GM21576 (cell line): ENCODE data around the gene SRSF6.
"Not testable (repeated sequence)": the region's sequence is repeated elsewhere in the genome, so short reads cannot be mapped to it uniquely, and the experiment has no call there.

Source experiments
- ATAC-seq: cut with Tn5 transposase; IDR thresholded peaks from one replicate; pipeline ENCODE4 v1.9.1; 2021; ENCODE audit warnings: mild to moderate bottlenecking, moderate library complexity; ENCODE audit not compliant: unreplicated experiment

The SRSF6 gene

DNA sequence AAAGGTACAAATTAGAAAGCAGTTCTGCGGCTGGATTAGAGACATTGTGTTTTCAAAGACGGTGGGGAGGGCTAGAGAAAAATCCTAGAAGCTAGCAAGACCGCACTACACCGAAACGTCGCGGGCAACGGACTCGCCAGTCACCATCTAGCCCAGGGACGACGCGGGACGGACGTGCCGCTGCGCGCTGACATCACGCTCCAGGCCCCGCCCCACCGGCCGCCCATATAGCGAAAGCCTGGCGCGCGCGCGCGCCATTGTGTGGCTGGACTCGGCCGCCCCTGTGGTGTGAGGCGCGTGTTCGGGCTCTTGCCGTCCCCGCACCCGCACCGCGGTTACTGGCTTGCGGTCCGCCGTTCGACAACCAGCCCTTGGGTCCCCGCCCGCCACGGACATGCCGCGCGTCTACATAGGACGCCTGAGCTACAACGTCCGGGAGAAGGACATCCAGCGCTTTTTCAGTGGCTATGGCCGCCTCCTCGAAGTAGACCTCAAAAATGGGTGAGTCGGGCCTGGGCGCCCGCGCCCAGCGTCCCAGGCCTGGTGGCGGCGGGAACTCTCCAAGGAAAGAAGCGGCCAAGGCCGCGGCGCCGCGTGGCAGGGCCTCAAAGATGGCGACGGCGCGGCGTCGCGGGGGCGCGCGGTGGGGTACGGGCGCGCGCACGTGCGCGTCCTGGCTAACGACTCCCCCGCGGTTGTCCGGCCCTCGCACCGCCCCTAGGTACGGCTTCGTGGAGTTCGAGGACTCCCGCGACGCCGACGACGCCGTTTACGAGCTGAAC lies at the start of gene SRSF6:
Gene SRSF6, plus strand, starts transcription at position 257 of the 782 bp plus-strand sequence. Its CDS starts 138 bp downstream, at position 395.
- peak; percentile 77 for ATAC-seq

GRCh38 chr20:43408848-43409576 lies 48.7 kb upstream of the SRSF6 start:
- no peak for ATAC-seq

- no peak for ATAC-seq
These were observed 48.2 kb upstream of the SRSF6 start for GRCh38 chr20:43409577-43409913.

DNA sequence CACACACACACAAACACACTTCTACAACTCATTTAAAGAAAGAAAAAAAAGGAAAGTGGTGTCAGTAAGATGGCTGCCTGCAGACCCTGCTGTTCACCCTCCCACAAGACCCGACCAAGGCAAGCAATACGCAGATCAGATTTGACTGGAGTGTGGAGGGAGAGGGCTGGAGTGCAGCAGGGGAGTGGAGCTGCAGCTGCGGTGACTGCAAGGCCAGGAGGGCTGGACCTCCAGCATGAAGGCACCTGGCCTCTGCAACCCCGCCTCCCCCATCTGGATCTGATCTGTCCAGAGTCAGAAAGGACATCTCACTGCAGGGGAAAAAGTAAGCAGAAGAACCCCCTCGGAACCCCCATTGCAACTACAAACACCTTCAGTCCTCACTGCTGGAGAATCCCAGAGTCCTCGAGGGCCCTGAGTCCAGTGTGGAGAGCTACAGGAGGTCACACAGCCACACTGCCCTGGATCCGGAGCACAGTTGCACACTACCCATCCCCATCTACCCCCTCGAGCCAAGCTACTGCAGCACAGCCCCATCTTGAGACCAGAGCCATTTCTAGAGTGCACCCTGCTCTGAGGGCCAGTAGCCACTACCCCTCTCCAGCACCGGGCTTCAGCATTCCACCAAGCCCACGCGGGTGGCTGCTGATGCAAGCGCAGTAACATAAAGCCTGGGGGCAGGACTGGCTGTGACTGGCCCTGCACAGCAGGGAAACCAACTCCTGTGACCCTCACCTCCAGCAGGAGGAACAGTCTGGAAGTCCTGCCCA lies 41.9 kb upstream of the SRSF6 start:
- ATAC-seq = no peak

DNA sequence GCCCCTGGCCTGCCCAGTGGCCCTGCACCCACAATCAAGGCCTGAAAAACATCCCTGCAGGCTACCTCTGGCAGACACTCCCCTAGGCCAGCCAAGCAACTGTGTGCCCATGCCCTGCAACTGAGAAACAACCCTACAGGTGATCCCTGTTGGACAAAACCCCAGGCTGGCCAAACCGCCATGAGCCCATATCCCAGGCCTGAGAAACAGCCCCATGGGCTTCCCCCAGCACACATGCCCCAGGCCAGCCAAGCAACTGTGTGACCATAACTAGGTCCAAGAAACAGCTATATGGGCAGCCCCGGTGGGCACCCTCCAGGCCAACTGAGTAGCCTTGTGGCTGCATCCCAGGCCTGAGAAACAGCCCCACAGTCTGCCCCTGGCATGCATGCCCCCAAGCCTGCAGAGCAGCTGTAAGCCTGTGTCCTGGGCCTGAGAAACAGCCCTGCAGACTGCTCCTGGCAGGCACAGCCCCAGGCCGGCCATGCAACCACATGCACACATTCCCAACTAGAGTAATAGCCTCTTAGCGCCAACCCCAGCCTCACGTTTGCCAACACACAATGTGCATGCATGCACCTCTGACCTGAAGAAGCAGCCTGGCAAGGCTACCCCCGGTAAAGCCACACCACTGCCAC lies 41.0 kb upstream of the SRSF6 start:
- no peak for ATAC-seq

- no peak for ATAC-seq
These were observed 37.5 kb upstream of the SRSF6 start for GRCh38 chr20:43420192-43420591.

GRCh38 chr20:43420913-43421312 lies 36.8 kb upstream of the SRSF6 start:
- ATAC-seq = not testable (repeated sequence)

- no peak for ATAC-seq
These were observed 31.5 kb upstream of the SRSF6 start for GRCh38 chr20:43426172-43426571.

DNA sequence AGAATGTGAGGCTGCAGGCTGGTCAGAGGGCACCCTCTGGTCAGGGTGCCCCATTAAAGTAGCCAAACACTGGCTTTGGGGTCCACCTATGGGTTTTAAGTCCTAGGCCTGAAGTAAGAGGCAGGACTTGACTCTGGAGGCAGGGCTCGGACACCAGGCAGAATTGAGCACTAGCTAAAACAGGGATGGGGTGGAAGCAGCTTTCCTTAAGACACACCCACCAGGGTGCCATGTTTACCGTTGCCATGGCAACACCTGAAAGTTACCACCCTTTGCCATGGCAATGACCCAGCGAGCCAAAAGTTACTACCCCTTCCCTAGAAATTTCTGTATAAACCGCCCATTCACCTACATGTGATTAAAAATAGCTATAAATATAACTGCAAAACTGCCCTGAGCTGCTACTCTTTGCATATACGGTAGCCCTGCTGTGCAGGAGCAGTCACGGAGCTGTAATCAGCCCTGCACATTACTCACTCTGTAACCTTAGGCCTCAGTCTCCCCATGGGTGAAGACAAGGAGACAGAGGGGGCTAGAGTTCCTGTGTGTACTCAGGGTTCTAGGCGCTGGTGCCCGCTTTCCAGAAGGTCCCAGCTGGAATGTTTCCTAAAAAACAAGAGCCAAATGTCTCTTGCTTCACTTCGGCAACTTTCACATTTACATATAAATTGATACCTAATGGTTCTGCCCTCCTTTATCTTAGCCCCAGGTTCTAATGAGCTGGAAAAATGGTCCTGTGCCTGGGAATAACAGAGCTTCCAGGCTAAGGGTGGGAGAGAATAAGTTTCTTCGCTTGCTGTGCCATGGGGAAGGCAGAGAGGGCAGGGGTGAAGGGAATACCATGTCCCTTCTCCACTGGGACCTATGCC lies 27.2 kb upstream of the SRSF6 start:
- ATAC-seq = no peak

GRCh38 chr20:43431134-43431519 lies 26.6 kb upstream of the SRSF6 start:
- no peak for ATAC-seq

GRCh38 chr20:43432498-43432897 lies 25.2 kb upstream of the SRSF6 start:
- no peak for ATAC-seq

DNA sequence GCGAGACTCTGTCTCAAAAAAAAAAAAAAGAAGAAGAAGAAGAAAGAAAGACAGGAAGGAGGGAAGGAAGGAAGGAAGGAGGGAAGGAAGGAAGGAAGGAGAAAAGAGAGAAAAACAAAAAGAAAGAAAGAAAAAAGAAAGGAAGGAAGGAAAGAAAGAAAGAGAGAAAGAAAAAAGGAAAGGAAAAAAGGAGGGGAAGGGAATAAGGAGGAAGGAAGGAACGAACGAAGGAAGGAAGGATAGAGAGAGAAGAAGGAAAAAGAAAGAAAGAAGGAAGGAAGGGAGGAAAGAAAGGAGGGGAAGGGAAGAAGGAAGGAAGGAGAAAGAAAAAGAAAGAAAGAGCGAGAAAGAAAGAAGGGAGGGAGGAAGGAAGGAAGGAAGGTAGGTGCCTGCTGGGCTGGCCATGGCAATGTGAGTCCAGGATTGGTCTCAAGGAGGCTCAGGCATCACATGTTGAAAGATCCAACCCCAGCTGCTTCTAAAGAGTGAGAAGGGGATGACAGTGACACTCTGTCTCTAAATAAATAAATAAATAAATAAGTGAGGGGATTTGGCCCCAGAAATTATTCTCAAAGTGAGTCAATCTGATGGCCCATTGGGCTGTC lies 24.3 kb upstream of the SRSF6 start:
- no peak for ATAC-seq

DNA sequence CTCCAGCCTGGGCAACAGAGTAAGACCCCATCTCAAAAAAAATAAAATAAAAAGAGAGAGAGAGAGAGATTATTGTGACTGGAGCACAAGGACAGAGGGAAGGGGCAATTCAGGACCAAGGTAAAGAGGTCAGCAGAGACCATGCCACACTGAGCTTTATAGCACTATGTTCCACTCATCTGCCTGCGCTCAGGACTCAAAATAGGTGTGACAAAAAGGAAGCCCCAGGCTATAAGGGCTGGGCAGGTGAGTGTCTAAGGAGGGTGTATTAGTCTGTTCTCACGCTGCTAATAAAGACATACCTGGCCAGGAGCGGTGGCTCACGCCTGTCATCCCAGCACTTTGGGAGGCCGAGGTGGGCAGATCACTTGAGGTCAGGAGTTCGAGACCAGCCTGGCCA lies 23.1 kb upstream of the SRSF6 start:
- ATAC-seq = no peak

- ATAC-seq = peak; percentile 88
These were observed 18.9 kb upstream of the SRSF6 start for GRCh38 chr20:43438578-43439316.

GRCh38 chr20:43440531-43440930 lies 17.2 kb upstream of the SRSF6 start:
- no peak for ATAC-seq

GRCh38 chr20:43442282-43442880 lies 15.3 kb upstream of the SRSF6 start:
- no peak for ATAC-seq

DNA sequence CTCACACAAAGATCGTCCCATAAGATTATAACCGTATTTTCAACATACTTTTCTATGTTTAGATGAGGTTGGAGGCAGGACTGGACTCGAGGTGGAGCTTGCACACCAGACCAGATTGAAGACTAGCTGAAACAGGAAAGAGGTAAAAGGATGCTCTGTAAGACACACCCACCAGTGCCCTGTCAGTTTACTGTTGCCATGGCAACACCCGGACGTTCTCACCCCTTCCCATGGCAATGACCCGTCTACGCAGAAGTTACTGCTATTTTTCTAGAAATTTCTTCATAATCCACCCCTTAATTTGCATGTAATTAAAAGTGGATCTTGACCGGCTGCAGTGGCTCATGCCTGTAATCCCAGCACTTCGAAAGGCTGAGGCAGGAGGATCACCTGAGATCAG lies 13.6 kb upstream of the SRSF6 start:
- no peak for ATAC-seq

DNA sequence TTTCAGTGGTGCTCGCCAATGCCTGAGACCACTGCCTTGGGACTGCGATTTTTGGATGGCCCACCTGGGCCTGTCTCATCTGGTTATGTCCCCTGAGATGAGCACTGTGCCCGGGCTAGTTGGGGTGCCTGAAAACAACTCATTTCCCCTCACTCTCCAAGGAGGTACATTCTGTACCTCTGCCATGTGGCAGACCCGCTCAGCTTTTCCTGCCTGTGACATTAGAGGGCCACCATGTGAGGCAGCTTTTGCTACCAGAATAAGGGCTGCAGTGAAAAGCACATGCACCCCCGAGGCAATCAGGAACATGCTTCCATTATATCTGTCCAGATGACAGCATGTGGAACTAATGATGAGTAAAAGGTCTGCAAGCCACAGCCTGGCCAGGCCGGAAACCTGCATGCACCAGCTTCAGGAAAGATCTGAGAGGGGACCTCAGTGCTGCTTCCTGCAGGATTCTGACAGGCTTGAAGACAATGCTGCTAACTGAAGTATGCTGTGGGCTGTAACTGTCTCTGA lies 11.3 kb upstream of the SRSF6 start:
- ATAC-seq = no peak

DNA sequence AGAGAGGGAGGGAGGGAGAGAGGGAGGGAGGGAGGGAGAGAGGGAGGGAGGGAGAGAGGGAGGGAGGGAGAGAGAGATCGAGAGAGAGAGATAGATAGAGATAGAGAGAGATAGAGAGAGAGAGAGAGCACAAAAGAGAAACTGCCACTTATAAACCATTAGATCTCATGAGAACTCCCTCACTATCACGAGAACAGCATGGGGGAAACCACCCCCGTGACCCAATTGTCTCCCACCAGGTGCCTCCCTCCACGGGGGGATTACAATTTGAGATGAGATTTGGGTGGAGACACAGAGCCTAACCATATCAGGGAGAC lies 9.3 kb upstream of the SRSF6 start:
- ATAC-seq = not testable (repeated sequence)
